ENCODE measurements around the gene SLC16A4.

The SLC16A4 gene

GRCh38 chr1:110321045-110321444 is 69.8 kb downstream of the SLC16A4 start:
- no peak for DNase-seq

- no peak for DNase-seq
Observed at GRCh38 chr1:110320168-110320518, 70.7 kb downstream of the SLC16A4 start.

- DNase-seq = no peak
Observed at GRCh38 chr1:110319332-110320167, 71.3 kb downstream of the SLC16A4 start.

DNA sequence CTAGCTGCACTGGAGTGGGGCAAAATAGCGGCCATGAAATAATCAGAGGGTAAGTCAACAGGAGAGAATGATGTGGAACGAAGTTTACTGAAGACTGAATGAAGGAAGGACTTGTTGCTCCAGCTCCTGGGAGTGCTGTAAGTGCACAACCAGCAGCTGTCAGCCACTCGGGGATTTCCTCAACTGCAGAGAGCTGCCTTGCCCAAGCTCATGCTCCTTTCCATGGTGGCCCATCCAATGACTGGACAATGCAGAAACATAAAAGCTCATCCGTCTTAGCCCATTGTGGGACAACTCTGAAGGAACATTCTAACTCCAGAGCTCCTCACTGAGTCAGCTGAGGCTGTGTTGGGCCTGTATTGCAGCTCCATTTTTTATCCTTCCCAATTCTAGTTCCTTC is 72.8 kb downstream of the SLC16A4 start:
- DNase-seq = no peak

- no peak for DNase-seq
Observed at GRCh38 chr1:110316735-110317134, 74.1 kb downstream of the SLC16A4 start.

All from CD4-positive, alpha-beta T cell treated with Interleukin-1 beta for 1 hour (primary cell).